Fibroblast of gingiva (primary cell): ENCODE measurements around the gene PHKA2.
"Not testable (repeated sequence)": the region's sequence is repeated elsewhere in the genome, so short reads cannot be mapped to it uniquely, and the experiment has no call there.

Source experiments
- DNase-seq: peaks from one replicate; pipeline ENCODE4 v3.0.0-alpha.2; 2011; ENCODE audit warnings: low read depth

Gene PHKA2

DNA sequence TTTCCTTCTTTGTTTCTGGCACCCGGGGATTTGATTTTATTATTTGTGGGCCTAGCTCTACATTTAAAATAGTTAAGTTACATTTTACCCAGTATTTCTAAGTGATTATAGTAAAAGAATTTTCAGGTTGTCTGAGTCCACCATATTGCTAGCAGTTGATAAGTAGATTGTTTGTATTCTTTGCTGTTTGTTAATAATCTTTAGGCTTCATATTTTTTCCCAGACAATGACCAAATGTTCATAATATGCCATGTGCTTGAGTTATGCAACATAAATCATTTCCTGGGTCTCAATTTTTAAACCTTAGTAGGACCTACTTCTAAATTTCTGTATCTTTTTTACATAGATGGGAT lies 127.3 kb downstream of the PHKA2 start:
- DNase-seq = no peak

DNA sequence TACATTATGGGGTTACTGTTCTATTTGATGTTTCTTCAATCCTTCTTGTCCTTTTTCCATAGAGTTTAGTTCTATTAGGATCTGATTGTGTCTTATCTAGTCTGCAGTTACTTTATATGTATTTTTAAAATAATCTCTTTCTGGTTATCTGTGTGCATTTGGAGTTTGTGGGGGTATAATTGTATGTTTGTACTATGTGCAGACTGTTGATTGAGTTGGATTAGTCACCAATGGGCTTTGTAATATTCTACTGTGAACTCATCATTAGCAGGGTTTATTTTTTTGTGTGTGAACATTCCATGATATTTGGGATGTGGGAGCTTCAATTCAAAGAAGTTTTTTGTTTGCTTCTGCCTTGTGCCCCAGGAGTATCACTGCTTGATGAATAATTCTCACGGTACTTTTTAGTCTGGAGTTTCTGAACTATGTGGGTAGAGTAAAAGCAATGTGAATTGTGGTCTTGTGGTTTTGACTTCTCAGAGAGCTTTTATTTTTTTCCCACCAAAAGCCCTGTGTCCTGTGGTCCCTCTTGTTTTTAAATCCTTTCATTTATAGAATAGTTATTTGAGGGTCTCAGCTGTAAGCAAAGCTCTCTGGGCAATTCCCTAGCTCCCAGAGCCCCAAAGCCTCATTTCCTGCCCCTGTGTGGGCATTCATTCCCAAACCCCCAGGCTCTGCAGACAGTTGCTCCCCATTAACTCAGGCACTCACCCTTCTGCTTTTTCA lies 127.8 kb downstream of the PHKA2 start:
- no peak for DNase-seq

GRCh38 chrX:18847901-18848300 lies 136.0 kb downstream of the PHKA2 start:
- DNase-seq = not testable (repeated sequence)
